Hepatocyte (in vitro differentiated cells): ENCODE measurements around the gene ARL3. TPM values are rescaled to one million over a fixed set of nuclear protein-coding genes. Genes with fewer than 3 reads are reported as not detected.

ENCODE experiments used
- DNase-seq: peaks from one replicate; pipeline ENCODE4 v3.0.0-alpha.2; 2016; ENCODE audit warnings: low spot score
- H2AFZ ChIP-seq: fragments of 200-600 bp; sonication (generic); 2 replicates; pipeline ENCODE4 v1.6.0; 2016; ENCODE audit warnings: antibody characterized with exemption, mild to moderate bottlenecking
- H3K27ac ChIP-seq: fragments of 200-600 bp; sonication (generic); 2 replicates; pipeline ENCODE4 v1.5.1; 2016; ENCODE audit warnings: mild to moderate bottlenecking
- H3K27me3 ChIP-seq: fragments of 200-600 bp; sonication (generic); 2 replicates; pipeline ENCODE4 v1.6.1; 2016
- H3K36me3 ChIP-seq: fragments of 200-600 bp; sonication (generic); replicated peaks from 2 replicates; pipeline ENCODE4 v1.5.1; 2016; ENCODE audit warnings: low read depth; ENCODE audit not compliant: insufficient read depth
- H3K4me1 ChIP-seq: fragments of 200-600 bp; sonication (generic); 2 replicates; pipeline ENCODE4 v1.5.1; 2016; ENCODE audit warnings: mild to moderate bottlenecking, moderate library complexity; ENCODE audit not compliant: insufficient read depth
- H3K4me2 ChIP-seq: fragments of 200-600 bp; sonication (generic); 2 replicates; pipeline ENCODE4 v1.6.0; 2016
- H3K4me3 ChIP-seq: fragments of 200-600 bp; sonication (generic); 2 replicates; pipeline ENCODE4 v1.5.1; 2016; ENCODE audit warnings: mild to moderate bottlenecking
- H3K79me2 ChIP-seq: fragments of 200-600 bp; sonication (generic); 2 replicates; pipeline ENCODE4 v1.6.0; 2017; ENCODE audit warnings: mild to moderate bottlenecking
- H3K9me2 ChIP-seq: fragments of 200-600 bp; sonication (generic); replicated peaks from 2 replicates; pipeline ENCODE4 v1.6.0; 2017; ENCODE audit warnings: mild to moderate bottlenecking; ENCODE audit not compliant: insufficient read depth
- H3K9me3 ChIP-seq: fragments of 200-600 bp; sonication (generic); 2 replicates; pipeline ENCODE4 v1.5.1; 2016; ENCODE audit warnings: low read depth, mild to moderate bottlenecking
- H4K20me1 ChIP-seq: fragments of 200-600 bp; sonication (generic); 2 replicates; pipeline ENCODE4 v1.6.0; 2016; ENCODE audit warnings: mild to moderate bottlenecking; ENCODE audit not compliant: insufficient read depth, poor library complexity, severe bottlenecking
- CTCF ChIP-seq: fragments of 200-600 bp; sonication (generic); IDR thresholded peaks from 2 replicates; pipeline ENCODE4 v1.5.1; 2016; ENCODE audit warnings: antibody characterized with exemption, mild to moderate bottlenecking; ENCODE audit not compliant: poor library complexity
- EZH2 ChIP-seq: fragments of 200-600 bp; sonication (generic); IDR thresholded peaks from 2 replicates; pipeline ENCODE4 v1.6.1; 2016; ENCODE audit warnings: antibody characterized with exemption, mild to moderate bottlenecking, borderline replicate concordance
- EZH2phosphoT487 ChIP-seq: fragments of 200-600 bp; sonication (generic); IDR thresholded peaks from one replicate; pipeline ENCODE4 v1.6.1; 2018; ENCODE audit warnings: antibody characterized with exemption, mild to moderate bottlenecking, low read depth, moderate library complexity; ENCODE audit not compliant: unreplicated experiment, severe bottlenecking
- WGBS: methylation state at CpG from one replicate; pipeline ENCODE4 v1.1.6; 2016; ENCODE audit warnings: low lambda C conversion rate; ENCODE audit errors: missing lambda C conversion rate; 5-methylcytosine and 5-hydroxymethylcytosine counted together
- polyA plus RNA-seq: library from polyadenylated mRNA; unstranded; fragments of >200 nt; fragmentation: Nextera tagmentation; extraction: Ambion mirVana; gene quantifications from 2 replicates; pipeline ENCODE4 v1.2.1, GENCODE V29; 2016
- total RNA-seq: library from RNA; depleted of rRNA; stranded (reverse); fragments of >200 nt; gene quantifications from 2 replicates; pipeline ENCODE4 v1.2.3, GENCODE V29; 2014

The ARL3 gene
- total and polyA plus RNA-seq, 2 experiments from 2014 or later = 6.4 to 16.5 TPM

DNA sequence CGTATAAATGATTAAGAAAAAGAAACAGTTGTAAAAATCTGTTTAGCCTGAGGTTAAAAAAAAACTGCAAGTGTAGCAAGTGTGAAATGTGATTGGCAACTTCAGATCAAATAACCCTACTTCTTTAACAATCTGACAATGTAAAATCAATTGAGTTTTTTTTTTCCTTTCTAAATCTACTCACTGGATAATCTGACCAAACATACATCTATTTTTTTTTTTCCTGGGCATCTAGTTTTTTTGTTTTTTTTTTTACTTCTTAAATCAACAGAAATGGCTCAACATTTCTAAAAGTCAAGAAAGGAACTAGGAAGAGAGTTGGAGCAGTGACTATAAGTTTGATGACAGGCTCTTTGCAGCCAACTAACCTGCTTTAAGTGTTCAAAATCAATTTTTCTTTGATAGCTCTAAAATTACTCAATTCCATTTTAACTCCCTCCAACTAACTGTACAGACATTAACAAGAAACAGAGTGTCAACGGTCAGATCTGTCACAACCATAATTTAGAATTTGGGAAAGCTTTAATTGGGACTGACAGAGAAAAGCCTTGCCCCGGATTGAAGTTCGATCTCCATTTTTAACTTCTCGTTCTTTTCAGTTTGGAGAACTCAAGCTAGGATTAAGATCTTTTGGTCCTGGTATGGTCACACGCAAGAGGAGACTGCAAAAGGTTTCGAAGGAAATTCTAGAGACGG lies 1.2 kb downstream of the ARL3 start:
- Histone ChIP-seq H3K4me1 (peaks cover 16% of the 10 kb centered on the region), H3K27me3 (no peaks in the 10 kb centered on the region), H3K4me2 (peak overlapping the region; percentile 77), H2AFZ (peak overlapping the region; percentile 34), H4K20me1 (no peaks in the 10 kb centered on the region), H3K79me2 (peaks cover 68% of the 10 kb centered on the region), H3K36me3 (no peaks in the 10 kb centered on the region), H3K9me3 (no peaks in the 10 kb centered on the region), H3K9me2 (no peaks in the 10 kb centered on the region), H3K27ac (peak overlapping the region; percentile 95), H3K4me3 (peak overlapping the region; percentile 63)
- 9% methylated on average over 8 of the region's 8 CpGs for WGBS
- no peak for DNase-seq
- TF ChIP-seq CTCF (no peak), EZH2 (no peak), EZH2phosphoT487 (no peak)

DNA sequence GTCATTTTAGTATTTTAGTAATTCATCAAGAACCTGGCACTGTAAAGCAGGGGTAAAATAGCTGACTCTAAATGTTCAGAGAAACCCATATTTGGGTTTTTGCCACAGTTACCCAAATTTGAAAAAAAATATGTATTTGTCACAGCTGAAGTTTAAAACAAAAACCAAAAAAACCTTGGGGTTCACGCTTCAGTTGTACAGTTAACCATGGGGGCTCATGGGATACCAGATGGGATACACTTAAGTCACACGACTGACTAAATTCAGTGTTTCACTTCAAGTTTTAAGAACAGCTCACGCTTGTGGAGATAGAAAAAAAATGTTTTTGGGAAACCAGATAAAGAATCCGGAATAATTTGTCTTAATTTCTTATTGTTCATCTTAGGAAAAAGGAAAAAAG lies 2.1 kb downstream of the ARL3 start:
- Histone ChIP-seq H3K27ac (no peak overlapping the region), H3K79me2 (peaks cover 76% of the 10 kb centered on the region), H3K4me2 (peak overlapping the region; percentile 77), H3K27me3 (no peaks in the 10 kb centered on the region), H3K9me3 (no peaks in the 10 kb centered on the region), H3K9me2 (no peaks in the 10 kb centered on the region), H3K4me1 (peaks cover 12% of the 10 kb centered on the region), H3K4me3 (no peak overlapping the region), H3K36me3 (no peaks in the 10 kb centered on the region), H2AFZ (no peak overlapping the region), H4K20me1 (no peaks in the 10 kb centered on the region)
- 95% methylated on average over 4 of the region's 4 CpGs for WGBS
- TF ChIP-seq EZH2 = no peak
- no peak for TF ChIP-seq EZH2phosphoT487
- no peak for TF ChIP-seq CTCF
- no peak for DNase-seq

- TF ChIP-seq CTCF (no peak), EZH2phosphoT487 (no peak), EZH2 (no peak)
- H3K9me2 ChIP-seq = no peaks in the 10 kb centered on the region
- H3K4me1 ChIP-seq = peaks cover 9% of the 10 kb centered on the region
- no peak for DNase-seq
- no peaks in the 10 kb centered on the region for H3K9me3 ChIP-seq
- H3K79me2 ChIP-seq = peaks cover 80% of the 10 kb centered on the region
- no peak overlapping the region for H3K4me3 ChIP-seq
- H3K36me3 ChIP-seq = no peaks in the 10 kb centered on the region
- peak overlapping the region; percentile 19 for H3K4me2 ChIP-seq
- no peaks in the 10 kb centered on the region for H3K27me3 ChIP-seq
- no peak overlapping the region for H2AFZ ChIP-seq
- 36% methylated on average over 4 of the region's 4 CpGs for WGBS
- H4K20me1 ChIP-seq = no peaks in the 10 kb centered on the region
- peak overlapping the region; percentile 9 for H3K27ac ChIP-seq
These were observed 3.6 kb downstream of the ARL3 start for GRCh38 chr10:102710609-102711008.
